T-helper 2 cell (primary cell): ENCODE measurements around the gene CCKAR.
"Not testable (repeated sequence)": the region's sequence is repeated elsewhere in the genome, so short reads cannot be mapped to it uniquely, and the experiment has no call there.

Experiments
- DNase-seq, 5 experiments: peaks; one replicate each; pipeline versions ENCODE4 v3.0.0 to v3.0.0-alpha.2; 2012 to 2022
- total RNA-seq, 2 donors: gene quantifications; one replicate each; lab custom pipeline; 2026; lab: John Stamatoyannopoulos, UW

The CCKAR gene, protein sequence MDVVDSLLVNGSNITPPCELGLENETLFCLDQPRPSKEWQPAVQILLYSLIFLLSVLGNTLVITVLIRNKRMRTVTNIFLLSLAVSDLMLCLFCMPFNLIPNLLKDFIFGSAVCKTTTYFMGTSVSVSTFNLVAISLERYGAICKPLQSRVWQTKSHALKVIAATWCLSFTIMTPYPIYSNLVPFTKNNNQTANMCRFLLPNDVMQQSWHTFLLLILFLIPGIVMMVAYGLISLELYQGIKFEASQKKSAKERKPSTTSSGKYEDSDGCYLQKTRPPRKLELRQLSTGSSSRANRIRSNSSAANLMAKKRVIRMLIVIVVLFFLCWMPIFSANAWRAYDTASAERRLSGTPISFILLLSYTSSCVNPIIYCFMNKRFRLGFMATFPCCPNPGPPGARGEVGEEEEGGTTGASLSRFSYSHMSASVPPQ
- 0 reads per million in 2 donors for total RNA-seq

GRCh38 chr4:26490111-26490959 is at the start of gene CCKAR:
CCKAR (minus strand) TSS chr4:26490484; CDS start chr4:26490267, 217 bp downstream.
- no peak for DNase-seq

- no peak for DNase-seq
Observed at GRCh38 chr4:26533685-26534084, 43.4 kb upstream of the CCKAR start.

DNA sequence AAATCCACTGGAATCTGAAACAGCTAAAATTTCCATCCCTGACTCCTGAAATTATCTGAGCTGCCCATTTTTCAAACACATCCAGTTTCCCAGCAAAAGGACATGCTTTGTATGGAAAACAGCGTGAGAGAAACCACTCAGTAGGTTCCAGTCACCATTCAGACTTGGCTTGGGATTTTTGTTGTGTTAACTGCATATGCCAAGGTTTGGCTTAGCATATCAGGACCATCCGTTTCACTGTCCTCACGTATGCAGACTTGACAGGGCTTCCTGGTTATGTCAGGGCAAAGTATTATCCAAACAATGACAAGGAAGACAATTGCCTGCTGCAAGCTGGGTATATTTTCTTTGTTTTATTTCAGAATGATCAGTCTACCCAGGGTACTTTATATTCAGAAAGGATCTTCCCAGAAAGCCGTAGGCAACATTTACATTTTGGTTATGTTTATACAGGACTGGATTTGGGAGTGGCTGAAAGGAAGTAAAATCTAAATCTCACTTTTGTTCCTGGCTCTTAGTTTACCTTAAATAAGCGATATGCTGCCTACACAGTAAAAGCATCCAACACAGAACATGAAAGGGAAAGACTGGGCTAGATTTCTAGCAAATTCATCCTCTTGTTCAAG is 41.3 kb upstream of the CCKAR start:
- no peak for DNase-seq

GRCh38 chr4:26530099-26530498 is 39.8 kb upstream of the CCKAR start:
- DNase-seq, result no peak

DNA sequence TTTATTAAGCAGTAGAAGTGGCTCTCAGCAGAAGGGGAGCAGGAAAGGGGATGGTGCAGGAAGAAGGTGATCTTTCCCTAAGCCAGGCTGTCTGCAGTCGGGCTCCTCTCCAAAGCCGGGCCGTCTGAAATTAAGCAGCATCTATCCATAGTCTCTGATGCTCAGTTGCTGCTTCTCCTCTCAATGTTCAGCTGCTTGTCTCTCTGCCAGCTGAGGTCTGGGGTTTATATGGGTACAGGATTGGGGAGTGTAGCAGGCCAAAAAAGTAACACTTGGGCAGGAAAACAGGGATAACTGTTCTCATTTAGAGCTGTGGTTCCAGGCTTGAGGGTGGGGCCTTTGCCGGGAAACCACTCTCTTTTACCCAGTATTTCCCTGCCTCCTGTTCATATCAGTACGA is 39.2 kb upstream of the CCKAR start:
- no peak for DNase-seq

DNA sequence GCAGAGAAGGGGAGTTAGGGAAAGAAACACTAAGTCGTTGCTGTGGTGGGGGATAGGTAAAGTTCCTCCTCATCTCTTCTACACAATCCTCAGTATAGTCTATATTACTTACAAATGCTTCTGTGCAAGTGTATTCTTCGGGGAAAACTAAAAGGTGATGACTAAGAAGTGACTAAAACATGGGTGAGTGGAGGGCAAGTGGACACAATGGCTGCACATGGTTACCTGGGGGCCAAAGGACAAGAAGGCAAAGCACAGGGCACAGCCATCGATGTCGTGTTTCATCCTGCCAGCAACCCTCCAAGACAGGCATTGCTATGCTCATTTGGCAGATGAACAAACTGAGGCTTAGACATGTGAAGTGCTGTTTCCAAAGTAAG is 35.5 kb upstream of the CCKAR start:
- DNase-seq, result no peak

GRCh38 chr4:26525136-26525770 is 35.0 kb upstream of the CCKAR start:
- no peak for DNase-seq

DNA sequence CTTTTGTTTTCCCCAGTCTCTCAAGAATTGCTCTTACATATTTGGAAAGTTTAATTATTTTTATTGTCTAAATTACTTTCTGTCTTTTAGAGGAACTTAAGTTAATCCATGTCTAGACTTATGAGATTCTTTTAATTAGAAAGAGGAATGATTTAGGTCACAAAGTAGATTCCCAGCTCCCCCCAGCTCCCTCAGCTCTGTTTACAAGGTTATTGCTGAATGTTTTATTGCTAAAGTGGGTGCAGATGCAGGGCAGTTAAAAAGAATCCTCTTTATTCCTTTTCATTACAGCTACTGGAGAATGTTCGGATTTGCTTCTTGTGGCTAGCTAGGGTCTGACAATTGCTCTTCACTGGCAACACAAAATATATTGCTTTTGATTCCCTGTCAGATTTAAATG is 33.7 kb upstream of the CCKAR start:
- no peak for DNase-seq

GRCh38 chr4:26522478-26522877 is 32.2 kb upstream of the CCKAR start:
- peak in 1 of 5 experiments; percentile 48 for DNase-seq

DNA sequence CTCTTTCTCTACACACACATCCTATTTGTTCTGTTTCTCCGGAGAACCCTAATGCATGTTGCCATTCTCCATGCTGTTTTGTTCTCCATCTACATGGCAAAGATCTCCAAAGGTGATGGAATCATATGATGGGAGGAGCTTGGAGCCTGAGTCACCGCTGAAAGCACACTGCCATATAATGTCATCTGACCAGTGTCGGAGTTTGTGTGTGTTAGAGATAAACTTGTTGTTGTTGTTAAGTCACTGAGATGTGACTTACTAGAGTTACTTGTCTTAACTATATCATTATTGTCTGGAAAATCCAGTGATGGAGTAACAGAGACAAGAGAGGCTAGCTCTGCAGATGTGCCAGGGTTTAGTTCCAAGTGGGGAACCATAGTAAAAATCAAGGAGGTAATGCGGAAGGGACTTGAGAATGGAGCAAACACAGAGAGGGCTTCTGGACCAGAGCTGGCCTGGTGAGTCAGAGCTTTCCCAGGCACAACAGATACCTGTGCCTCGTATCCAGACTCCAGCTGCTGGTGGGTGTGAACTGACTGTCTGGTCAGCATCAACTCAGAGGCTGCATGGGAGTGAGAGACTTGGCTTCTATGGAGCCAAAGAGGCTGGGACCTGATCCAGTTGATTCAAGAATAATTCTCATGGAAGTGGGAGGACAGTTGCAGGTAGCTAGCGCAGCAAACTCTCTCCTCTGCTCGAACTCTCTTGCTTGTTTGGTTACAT is 30.6 kb upstream of the CCKAR start:
- DNase-seq, result no peak

DNA sequence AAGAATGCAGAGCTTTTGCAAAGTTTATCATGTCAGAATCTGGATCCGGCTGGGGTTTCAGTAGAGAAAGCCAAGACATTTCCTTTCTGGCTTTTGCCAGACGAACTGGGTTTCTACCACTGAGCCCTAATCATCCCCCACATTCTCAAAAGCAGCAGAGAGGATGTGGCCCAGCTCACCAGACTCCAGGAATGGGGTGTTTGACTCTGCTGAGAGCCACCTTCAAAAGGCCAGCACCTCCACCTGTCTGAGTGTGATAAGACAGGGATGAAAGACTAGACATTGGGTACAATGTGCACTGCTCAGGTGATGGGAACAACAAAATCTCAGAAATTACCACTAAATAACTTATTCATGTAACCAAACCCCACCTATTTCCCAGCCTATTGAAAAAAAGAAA is 25.7 kb upstream of the CCKAR start:
- no peak for DNase-seq

- no peak for DNase-seq
Observed at GRCh38 chr4:26510334-26510964, 20.2 kb upstream of the CCKAR start.

DNA sequence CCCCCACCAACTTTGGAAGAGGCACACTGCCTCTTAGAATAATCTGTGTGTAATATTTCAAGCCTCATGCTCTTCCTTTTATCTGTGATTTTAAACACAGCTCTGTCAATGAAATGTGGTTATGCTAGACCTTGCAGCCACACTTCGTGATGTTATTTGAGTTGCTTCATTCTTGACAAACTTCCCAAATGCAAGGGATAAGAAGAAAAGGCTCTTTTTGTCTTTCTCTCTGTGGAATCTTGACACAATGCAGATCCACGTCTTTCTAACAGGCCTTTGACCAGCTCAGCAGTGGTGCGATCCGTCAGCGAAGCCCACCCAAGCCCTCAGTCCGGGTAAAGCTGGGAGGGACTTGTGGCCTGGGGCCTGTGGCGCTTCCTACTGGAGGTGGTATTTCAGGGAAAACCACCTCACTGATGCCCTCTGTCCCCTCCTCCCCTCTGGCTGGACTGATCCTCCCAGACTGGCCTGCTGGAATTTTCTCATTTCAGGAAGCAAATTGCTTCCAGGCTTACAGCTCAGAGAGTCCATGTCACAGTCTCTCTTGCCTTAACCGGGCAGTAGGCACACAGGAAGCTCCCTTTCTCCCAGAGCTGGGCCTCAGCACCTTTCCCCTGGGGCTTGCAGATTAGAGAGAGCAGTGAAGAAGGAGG is 19.5 kb upstream of the CCKAR start:
- no peak for DNase-seq

GRCh38 chr4:26507286-26507685 is 17.0 kb upstream of the CCKAR start:
- no peak for DNase-seq

DNA sequence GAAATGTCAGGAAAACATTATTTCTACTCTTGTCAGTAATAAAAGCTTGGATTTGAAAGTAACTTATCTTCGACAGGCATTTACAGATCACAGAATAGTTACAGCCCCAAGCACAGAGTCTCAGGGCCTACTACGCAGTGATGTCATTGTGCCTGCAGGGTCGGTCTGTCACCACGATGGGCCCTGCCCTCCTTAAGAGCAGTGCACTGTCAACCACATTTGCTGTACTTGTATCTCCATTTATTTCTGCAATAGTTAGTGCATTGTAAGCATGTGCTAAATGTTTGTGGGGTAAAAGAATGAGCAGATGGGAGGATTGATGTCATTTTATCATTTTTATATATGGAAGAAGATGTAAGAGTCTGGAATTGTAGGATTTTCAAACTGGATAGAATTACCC is 13.6 kb upstream of the CCKAR start:
- DNase-seq, result no peak

DNA sequence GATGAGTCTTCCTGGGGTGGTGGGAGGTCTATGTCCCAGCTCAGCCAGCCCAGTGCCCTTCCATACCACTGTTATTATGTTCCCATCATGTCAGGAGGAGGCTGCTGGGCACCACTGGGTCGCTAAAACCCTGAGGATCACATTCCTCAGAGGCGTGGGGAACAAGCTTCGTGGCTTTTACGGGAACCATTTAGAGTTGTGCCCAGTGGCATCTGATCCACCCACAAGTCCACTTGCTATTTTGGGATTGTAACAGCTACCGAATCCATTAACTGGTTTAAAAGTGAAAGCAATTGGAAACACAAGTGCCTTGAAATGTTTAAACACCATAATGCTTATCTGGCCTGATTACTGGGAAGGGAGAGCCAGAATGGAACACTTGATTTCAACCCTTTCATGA is 13.1 kb upstream of the CCKAR start:
- DNase-seq, result no peak

- not testable (repeated sequence) for DNase-seq
Observed at GRCh38 chr4:26500565-26500999, 10.3 kb upstream of the CCKAR start.

DNA sequence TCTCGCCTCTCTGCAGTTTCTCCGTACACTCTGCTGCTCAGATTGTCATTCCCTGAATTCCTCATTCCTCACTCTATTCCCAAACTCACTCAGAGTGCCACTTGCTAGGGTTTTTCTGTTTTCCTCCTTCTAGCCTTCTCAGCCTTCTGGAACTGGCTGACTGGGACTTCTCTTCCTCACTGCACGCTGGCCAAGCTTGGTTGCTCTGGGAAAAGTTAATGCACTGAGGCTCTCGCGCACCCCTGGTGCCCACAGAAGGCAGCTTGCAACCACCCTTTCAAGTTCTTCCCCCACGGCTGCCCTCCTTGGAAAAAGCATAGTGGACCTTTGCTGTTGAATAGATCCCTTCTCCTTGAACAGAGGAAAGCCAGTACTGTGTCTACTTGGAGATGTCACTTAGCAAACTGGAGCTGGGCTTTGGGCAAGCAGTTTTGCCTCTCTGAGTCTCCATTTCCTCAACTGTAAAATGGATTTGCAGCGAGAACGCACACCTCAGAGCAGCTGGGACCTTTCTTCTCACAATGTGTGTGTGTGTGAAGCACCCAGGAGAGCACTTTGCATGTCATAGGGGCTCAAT is 6.0 kb upstream of the CCKAR start:
- no peak for DNase-seq

- DNase-seq, result no peak
Observed at GRCh38 chr4:26493461-26493860, 3.2 kb upstream of the CCKAR start.

DNA sequence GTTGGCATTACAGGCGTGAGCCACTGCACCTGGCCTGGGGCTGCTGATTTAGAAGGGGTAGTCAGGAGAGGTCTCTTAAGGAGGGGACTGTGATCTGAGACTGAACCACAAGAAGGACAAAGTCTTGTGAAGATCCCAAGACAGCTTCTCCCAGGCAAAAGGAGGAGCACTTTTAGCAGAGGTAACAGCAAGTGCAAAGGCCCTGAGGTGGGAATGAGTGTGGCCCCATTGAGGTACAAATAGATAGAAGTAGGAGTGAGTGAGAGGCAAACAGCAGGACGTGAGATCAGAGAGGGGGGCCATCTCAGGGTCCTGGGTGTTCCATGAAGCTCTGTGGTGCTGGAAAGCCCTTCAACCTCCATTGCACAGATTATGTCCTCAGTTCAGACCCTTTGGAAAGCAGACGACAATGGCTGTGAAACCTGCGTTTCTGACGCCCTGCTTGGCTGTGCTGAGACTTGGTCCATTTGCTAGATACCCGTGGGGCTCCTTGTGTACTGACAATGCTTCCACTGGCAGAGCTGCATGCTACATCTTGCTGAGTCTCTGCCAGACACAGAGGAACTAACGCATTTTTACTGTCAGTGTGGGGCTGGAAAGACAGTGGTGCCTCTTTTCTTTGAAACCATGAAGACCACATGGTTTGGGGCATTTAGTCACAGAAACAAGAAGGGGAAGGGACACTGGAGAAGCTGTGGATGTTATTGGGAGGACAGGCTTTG is 1.3 kb upstream of the CCKAR start:
- peak in 1 of 5 experiments; percentile 7 for DNase-seq
